NOMO-1 (cell line): Measurements from ENCODE around the gene GHITM.
"Not testable (repeated sequence)": the region's sequence is repeated elsewhere in the genome, so short reads cannot be mapped to it uniquely, and the experiment has no call there.

Experiments
- DNase-seq, 2 experiments: peaks; one replicate each; lab custom pipeline; 2025; ENCODE audit not compliant: unreplicated experiment in 2 of 2; lab: John Stamatoyannopoulos, UW

GHITM gene, protein sequence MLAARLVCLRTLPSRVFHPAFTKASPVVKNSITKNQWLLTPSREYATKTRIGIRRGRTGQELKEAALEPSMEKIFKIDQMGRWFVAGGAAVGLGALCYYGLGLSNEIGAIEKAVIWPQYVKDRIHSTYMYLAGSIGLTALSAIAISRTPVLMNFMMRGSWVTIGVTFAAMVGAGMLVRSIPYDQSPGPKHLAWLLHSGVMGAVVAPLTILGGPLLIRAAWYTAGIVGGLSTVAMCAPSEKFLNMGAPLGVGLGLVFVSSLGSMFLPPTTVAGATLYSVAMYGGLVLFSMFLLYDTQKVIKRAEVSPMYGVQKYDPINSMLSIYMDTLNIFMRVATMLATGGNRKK

GRCh38 chr10:84139126-84140035, at the start of gene GHITM:
TSS of gene GHITM (plus strand) at chr10:84139509. CDS start at chr10:84141501, 1,992 bp downstream.
- peak; percentile 97 to 98 for DNase-seq

- DNase-seq = no peak
Measured at GRCh38 chr10:84095811-84096497, 43.4 kb upstream of the GHITM start.

DNA sequence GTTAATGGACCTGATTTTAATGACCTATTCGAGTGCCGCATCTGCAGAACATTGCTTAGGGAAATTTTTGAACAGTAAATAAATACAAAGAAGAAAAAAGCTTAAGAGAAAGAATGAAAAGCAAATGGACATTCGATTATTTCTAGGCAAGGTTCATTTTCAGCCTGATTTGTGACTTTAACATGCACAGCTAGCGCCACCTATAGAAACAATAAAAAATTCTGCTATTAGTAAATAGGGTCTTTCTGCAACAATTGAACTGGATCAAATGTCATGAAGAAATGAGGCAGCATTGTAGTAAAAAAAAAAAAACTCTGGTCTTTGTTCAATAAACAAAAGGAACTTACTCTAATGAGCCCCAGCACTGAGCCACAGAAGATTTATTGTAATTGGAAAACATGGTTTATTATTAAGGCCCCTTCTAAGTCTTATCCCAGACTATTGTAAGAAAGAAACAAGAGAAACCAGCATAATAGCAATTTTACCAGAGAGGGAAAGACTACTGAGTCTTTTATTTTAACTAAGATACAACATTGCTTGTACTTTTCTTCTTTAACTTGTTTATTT, 41.4 kb upstream of the GHITM start:
- DNase-seq = no peak

- DNase-seq = no peak
Measured at GRCh38 chr10:84098667-84099066, 40.6 kb upstream of the GHITM start.

GRCh38 chr10:84101042-84101441, 38.3 kb upstream of the GHITM start:
- no peak for DNase-seq

DNA sequence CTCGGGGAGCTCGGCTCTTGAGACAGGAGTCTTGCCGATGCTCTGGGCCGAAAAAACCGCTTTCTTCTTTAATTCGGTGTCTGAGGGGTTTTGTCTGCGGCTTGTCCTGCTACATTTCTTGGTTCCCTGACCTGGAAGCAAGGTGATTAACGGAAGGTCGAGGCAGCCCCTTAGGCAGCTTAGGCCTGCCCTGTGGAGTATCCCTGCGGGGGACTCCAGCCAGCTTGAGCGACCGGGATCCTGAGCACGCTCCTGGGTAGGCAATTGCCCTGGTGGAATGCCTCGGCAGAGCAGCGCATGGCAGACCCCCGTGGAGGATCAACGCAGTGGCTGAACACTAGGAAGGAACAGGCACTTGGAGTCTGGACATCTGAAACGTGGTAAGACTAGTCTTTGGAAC, 30.5 kb upstream of the GHITM start:
- DNase-seq = no peak

- not testable (repeated sequence) for DNase-seq
Measured at GRCh38 chr10:84109772-84110171, 29.5 kb upstream of the GHITM start.

- DNase-seq = not testable (repeated sequence)
Measured at GRCh38 chr10:84113468-84113867, 25.8 kb upstream of the GHITM start.

DNA sequence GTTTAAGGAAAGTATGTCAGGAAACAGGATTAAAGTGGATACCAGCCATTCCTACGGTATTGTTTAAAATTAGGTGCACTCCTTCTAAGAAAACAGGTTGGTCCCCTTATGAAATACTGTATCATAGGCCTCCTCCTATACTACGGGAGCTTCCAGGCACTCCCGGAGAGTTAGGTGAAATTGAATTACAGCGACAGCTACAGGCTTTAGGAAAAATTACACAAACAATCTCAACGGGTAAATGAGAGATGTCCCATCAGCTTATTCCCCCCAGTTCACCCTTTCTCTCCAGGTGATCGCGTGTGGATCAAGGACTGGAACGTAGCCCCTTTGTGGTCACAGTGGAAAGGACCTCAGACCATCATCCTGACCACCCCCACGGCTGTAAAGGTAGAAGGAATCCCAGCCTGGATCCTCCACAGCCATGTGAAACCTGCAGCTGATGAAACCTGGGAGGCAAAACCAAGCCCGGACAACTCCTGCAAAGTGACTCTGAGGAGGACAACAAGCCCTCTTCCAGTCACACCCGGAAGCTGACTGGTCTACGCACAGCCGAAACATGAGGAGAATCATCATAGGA, 25.1 kb upstream of the GHITM start:
- DNase-seq = no peak

GRCh38 chr10:84117204-84117603, 22.1 kb upstream of the GHITM start:
- DNase-seq = not testable (repeated sequence)

- DNase-seq = no peak
Measured at GRCh38 chr10:84117686-84118394, 21.5 kb upstream of the GHITM start.

DNA sequence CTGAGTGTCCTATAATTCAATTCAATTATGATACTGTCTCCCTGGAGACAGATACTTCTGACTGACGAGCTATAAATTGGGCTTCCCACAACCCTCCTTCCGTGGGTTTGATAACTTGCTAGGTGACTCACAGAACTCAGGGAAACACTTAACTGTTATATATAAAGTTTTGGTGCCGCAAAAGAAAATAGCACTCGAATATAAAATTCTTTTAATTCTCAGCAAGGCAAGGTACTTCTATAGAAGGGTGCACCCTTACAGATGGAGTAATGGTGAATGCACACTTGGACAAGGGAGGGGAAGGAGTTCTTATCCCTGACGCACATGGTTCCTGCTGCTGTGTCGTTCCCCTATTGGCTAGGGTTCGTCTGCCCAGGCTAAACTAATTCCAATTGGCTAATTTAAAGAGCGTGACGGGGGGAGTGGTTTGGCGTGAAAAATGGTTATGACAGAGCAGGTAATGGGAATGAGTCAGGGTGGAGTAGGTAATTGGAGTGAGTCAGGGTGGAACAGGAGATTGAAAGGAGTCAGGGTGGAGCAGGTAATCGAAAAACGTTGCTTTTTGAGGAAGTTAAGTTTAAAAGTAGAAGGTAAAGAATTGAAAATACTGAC, 20.8 kb upstream of the GHITM start:
- DNase-seq = no peak

DNA sequence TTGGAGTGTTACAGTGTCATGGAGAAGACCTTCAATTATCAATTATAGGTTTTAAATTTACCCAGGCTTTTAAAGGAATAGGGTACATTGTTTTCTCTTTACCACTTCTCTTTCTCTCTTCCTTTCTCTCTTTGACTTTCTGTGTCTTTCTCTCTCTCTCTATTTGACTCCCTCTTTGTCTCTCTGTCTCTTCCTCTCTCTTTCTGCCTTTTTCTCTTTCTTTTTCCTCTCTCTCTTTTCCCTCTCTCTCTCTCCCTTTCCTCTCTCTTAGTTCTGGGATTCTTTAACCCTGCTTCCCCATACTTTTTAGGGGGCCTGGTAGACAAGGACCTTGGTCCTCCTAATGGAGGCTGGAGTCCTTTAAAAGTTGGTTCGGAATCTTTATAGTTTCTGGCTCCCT, 15.9 kb upstream of the GHITM start:
- DNase-seq = no peak

DNA sequence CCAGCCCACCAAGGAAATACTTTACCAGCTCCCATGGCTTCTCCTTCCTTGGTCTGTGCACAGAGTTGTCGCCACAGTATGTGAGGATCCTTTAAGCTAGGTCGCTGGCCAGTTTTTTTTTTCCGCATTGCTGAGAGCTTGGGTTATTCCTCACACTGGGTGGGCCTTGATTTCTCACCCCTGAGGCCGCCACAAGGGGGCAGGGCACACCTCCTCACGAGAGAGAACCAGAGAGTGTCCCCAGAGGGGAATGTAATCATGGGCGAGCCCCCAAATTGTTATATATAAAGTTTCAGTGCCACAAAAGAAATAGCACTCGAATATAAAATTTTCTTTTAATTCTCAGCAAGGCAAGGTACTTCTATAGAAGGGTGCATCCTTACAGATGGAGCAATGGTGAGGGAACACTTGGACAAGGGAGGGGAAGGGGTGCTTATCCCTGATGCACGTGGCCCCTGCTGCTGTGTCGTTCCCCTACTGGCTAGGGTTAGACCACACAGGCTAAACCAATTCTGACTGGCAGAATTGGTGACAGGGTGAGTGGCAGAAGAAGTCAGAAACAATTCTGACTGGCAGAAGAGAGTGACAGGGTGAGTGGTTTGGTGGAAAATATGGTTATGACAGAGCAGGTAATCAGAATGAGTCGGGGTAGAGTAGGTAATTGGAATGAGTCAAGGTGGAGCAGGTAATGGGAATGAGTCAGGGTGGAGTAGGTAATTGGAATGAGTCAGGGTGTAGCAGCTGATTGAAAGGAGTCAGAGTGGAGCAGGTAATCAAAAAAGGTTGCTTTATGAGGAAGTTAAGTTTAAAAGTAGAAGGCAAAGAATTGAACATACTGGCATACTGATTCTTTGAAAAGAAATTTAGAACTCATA, 13.2 kb upstream of the GHITM start:
- not testable (repeated sequence) for DNase-seq

DNA sequence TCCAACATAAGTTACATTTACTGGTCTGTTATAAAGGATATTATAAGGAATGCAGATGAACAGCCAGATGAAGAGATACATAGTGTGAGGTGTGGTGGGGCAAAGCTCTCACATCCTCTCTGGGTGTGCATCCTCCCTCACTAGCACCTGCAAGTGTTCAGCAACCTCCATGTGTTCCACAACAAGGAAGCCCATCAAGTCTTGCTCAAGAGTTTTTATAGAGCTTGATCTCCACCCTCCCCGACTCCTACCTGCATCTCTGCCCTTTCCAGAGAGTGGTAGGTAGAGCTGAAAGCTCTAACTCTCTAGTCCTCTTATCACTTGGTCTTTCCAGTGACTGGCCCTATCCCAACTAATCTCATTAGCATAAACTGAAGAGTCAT, 12.5 kb upstream of the GHITM start:
- DNase-seq = no peak

GRCh38 chr10:84135836-84136235, 3.5 kb upstream of the GHITM start:
- DNase-seq = peak in 1 of 2 experiments; percentile 21

- DNase-seq = no peak
Measured at GRCh38 chr10:84137811-84138210, 1.5 kb upstream of the GHITM start.

- DNase-seq = peak in 1 of 2 experiments; percentile 27
Measured at GRCh38 chr10:84138478-84139125, 707 bp upstream of the GHITM start.
